Mesothelial cell of epicardium (in vitro differentiated cells): ENCODE results near the gene IQGAP2. TPM values are rescaled to one million over a fixed set of nuclear protein-coding genes. Genes with fewer than 3 reads are reported as not detected.

Source experiments
- DNase-seq, 2 experiments: peaks; one replicate each; pipeline ENCODE4 v3.0.0; 2021; ENCODE audit warnings: low spot score in 2 of 2; ENCODE audit not compliant: unreplicated experiment in 2 of 2
- H3K27ac Mint-ChIP-seq: 2 replicates; pipeline ENCODE4 v1.8.0; 2021; ENCODE audit warnings: mixed read lengths
- H3K27me3 Mint-ChIP-seq: 2 replicates; pipeline ENCODE4 v1.8.0; 2021; ENCODE audit warnings: low read depth, mixed read lengths
- H3K36me3 Mint-ChIP-seq: 2 replicates; pipeline ENCODE4 v1.8.0; 2021; ENCODE audit warnings: mixed read lengths
- H3K4me1 Mint-ChIP-seq: 2 replicates; pipeline ENCODE4 v1.8.0; 2021; ENCODE audit warnings: mixed read lengths
- H3K4me3 Mint-ChIP-seq: 2 replicates; pipeline ENCODE4 v1.8.0; 2021; ENCODE audit warnings: mild to moderate bottlenecking, moderate library complexity, mixed read lengths
- H3K9me3 Mint-ChIP-seq: 2 replicates; pipeline ENCODE4 v1.8.0; 2021; ENCODE audit warnings: mixed read lengths
- total RNA-seq: library from RNA; stranded (reverse); gene quantifications from 3 replicates; pipeline ENCODE4 v1.2.1, GENCODE V29; 2021
- TF ChIP-seq, protein P1 (sequence below): fragments of 200-600 bp; sonication (generic); IDR thresholded peaks from one replicate; pipeline ENCODE4 v1.5.0; 2021; ENCODE audit warnings: antibody characterized with exemption; ENCODE audit not compliant: unreplicated experiment

The IQGAP2 gene
- total RNA-seq, 1 donor from 2014 or later, result 13.9 TPM

DNA sequence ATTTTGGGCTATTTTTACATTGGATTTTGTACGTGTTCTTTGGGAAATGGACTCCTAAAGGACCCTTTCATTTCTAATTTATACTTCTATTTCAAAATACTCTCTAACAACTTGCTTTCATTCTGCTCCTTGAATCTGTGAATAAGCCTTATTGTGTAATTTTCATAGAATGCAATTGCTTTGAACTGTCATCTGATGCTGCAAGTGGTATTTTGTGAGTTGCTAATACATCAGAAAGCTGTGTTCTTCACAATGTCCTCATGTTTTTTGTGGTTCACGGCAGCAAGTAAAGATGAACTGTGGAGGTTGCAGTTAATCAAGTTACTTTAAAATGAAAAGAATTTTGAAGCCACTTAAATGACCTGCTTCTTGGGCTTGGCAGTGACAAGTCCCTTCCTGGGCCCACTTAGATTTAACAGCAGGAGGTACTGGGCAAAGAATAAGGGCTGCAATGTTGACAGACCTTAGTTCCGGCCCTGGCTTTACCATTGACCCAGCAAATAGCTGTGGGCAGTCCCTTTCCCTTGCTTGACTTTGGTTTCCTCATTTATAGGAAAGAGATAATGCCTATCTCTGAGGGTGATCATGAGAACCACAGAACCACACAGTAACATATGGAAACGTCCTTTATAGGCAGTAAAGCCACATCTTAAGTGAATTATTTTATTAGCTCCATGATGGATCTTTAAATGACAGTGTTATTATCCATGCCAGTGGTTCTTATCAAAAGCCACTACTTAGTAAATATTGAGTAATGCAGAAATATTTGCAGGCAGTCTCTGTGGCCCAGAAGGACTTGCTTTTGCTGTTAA, 54.8 kb downstream of the IQGAP2 start:
- Mint-ChIP-seq H3K4me1 (peaks cover 8% of the 10 kb centered on the region), H3K27ac (no peak overlapping the region), H3K27me3 (no peaks in the 10 kb centered on the region), H3K4me3 (no peak overlapping the region), H3K36me3 (no peaks in the 10 kb centered on the region), H3K9me3 (no peaks in the 10 kb centered on the region)
- DNase-seq, result no peak
- TF ChIP-seq, protein P1, sequence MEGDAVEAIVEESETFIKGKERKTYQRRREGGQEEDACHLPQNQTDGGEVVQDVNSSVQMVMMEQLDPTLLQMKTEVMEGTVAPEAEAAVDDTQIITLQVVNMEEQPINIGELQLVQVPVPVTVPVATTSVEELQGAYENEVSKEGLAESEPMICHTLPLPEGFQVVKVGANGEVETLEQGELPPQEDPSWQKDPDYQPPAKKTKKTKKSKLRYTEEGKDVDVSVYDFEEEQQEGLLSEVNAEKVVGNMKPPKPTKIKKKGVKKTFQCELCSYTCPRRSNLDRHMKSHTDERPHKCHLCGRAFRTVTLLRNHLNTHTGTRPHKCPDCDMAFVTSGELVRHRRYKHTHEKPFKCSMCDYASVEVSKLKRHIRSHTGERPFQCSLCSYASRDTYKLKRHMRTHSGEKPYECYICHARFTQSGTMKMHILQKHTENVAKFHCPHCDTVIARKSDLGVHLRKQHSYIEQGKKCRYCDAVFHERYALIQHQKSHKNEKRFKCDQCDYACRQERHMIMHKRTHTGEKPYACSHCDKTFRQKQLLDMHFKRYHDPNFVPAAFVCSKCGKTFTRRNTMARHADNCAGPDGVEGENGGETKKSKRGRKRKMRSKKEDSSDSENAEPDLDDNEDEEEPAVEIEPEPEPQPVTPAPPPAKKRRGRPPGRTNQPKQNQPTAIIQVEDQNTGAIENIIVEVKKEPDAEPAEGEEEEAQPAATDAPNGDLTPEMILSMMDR, result no peak

DNA sequence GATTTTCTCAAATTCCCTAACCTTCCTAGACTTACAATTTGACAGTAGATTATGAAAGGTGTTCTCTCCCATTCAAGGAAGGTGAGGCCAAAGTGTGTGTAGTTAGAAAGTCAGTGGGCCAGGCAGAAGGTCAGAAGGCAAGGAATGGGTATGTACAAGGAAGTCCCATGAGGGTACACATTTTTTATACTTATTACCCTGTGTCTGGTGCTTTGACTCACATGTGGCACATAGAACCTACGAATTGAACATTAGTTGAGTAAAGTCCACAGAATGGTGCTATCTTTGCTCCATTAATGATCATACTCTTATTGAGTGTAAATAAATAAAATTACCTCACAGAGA, 55.4 kb downstream of the IQGAP2 start:
- TF ChIP-seq, protein P1, result no peak
- Mint-ChIP-seq H3K9me3 (no peaks in the 10 kb centered on the region), H3K27ac (no peak overlapping the region), H3K4me3 (no peak overlapping the region), H3K36me3 (no peaks in the 10 kb centered on the region), H3K27me3 (no peaks in the 10 kb centered on the region), H3K4me1 (peaks cover 8% of the 10 kb centered on the region)
- DNase-seq, result no peak

DNA sequence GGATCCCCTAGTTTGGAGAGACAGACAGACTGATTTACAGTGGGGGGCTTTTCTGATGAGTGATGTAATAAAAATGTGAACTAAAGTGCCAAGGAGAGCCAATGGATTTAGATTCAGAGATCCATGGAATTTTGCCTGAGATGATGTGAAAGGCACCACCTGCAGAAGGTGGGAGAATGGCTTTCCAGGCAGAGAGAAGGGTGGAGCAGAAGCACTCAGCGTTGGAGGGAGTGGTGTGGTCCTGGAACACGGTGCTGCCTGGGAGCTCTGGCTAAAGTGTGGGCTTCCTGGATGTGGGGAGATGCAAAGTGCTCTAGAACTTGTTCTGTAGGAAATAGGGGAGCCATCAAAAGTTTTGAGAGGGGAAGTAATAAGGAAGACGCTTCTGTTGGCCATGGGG, 57.0 kb downstream of the IQGAP2 start:
- Mint-ChIP-seq H3K9me3 (peaks cover 10% of the 10 kb centered on the region), H3K4me3 (no peak overlapping the region), H3K27me3 (no peaks in the 10 kb centered on the region), H3K4me1 (peaks cover 8% of the 10 kb centered on the region), H3K36me3 (no peaks in the 10 kb centered on the region), H3K27ac (no peak overlapping the region)
- DNase-seq, result no peak
- TF ChIP-seq, protein P1, result no peak

DNA sequence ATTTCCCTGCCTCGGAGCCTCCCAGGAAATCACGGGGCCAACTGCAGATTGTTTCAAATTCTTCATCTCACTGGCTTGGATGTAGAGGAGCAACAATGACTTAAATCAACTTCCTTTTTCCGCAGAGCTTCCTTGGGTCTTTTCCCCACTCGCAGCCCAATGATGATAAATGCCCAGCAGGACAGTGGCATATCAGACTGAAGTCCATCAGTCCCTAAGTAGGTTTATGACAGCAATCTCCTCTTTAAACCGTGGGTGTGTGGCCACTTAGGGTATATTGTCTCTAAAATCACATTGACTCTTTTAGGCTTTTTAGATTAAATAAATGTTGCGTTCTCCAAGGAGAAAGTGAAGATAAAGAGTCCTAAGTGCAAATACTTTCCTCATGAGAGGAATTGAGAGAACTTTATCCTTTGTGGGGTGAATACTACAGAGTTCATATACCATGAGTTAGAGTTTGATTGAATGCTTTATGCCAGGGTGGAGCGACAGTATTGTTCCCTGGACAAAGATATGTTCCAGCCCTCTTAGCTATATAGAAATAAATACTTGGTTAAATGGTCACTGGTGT, 59.1 kb downstream of the IQGAP2 start:
- no peak overlapping the region for H3K27ac Mint-ChIP-seq
- H3K36me3 Mint-ChIP-seq, result no peaks in the 10 kb centered on the region
- TF ChIP-seq, protein P1, result no peak
- H3K4me3 Mint-ChIP-seq, result no peak overlapping the region
- no peaks in the 10 kb centered on the region for H3K27me3 Mint-ChIP-seq
- peaks cover 8% of the 10 kb centered on the region for H3K4me1 Mint-ChIP-seq
- H3K9me3 Mint-ChIP-seq, result peaks cover 14% of the 10 kb centered on the region
- no peak for DNase-seq

DNA sequence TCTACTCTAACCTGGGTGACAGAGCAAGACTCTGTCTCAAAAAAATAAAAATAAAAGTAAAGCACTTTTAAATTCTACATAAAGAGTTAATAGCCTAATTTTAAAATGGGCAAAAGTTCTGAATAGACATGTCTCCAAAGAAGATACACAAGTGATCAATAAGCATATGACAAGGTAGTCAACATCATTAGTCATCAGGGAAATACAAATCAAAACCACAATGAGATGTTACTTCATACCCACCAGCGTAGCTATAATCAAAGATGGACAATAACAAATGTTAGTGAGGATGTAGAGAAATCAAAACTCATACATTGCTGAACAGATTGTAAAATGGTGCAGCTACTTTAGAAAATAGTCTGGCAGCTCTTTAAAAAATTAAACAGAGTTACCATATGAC, 64.1 kb downstream of the IQGAP2 start:
- TF ChIP-seq, protein P1, result no peak
- H3K36me3 Mint-ChIP-seq, result no peaks in the 10 kb centered on the region
- H3K27ac Mint-ChIP-seq, result no peak overlapping the region
- no peak for DNase-seq
- H3K4me3 Mint-ChIP-seq, result no peak overlapping the region
- peaks cover 1% of the 10 kb centered on the region for H3K4me1 Mint-ChIP-seq
- H3K27me3 Mint-ChIP-seq, result no peaks in the 10 kb centered on the region
- H3K9me3 Mint-ChIP-seq, result peaks cover 14% of the 10 kb centered on the region
